Cardiac fibroblast (primary cell): ENCODE results near the gene NPY.

Experiments
- DNase-seq, 2 donors: peaks; one replicate each; pipeline versions ENCODE4 v3.0.0 to v3.0.0-alpha.2; 2010; ENCODE audit warnings: low read depth in 2 of 2
- H3K4me3 ChIP-seq, 2 donors: replicated peaks in 1 of 2; 1 replicate in 1 of 2; 2 replicates in 1 of 2; pipeline ENCODE4 v1.5.1; 2011; ENCODE audit warnings: low read depth in 2 of 2, low read length in 2 of 2, mild to moderate bottlenecking in 2 of 2, moderate library complexity in 1 of 2
- TF ChIP-seq, protein P1 (sequence below): IDR thresholded peaks from one replicate; pipeline ENCODE4 v1.5.1; 2011; ENCODE audit warnings: low read depth, mild to moderate bottlenecking, low read length, inconsistent platforms

NPY gene

DNA sequence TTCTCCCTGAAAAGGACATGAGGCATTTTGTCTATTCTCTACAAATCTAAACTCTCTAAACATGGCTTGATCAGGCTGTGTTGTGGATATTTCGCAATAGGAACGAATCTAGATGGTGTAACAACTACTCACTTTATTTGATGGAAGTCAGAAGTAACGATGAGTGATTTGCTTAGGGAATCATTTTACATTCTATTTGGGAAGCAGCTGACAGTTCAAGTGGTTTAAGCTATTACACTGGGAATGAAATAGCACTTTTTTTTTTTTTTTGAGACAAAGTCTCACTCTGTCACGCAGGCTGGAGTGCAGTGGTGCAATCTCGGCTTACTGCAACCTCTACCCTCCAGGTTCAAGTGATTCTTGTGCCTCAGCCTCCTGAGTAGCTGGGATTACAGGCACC lies 44.1 kb downstream of the NPY start:
- DNase-seq, result no peak
- no peak overlapping the region for H3K4me3 ChIP-seq
- TF ChIP-seq, protein P1, sequence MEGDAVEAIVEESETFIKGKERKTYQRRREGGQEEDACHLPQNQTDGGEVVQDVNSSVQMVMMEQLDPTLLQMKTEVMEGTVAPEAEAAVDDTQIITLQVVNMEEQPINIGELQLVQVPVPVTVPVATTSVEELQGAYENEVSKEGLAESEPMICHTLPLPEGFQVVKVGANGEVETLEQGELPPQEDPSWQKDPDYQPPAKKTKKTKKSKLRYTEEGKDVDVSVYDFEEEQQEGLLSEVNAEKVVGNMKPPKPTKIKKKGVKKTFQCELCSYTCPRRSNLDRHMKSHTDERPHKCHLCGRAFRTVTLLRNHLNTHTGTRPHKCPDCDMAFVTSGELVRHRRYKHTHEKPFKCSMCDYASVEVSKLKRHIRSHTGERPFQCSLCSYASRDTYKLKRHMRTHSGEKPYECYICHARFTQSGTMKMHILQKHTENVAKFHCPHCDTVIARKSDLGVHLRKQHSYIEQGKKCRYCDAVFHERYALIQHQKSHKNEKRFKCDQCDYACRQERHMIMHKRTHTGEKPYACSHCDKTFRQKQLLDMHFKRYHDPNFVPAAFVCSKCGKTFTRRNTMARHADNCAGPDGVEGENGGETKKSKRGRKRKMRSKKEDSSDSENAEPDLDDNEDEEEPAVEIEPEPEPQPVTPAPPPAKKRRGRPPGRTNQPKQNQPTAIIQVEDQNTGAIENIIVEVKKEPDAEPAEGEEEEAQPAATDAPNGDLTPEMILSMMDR, result no peak

DNA sequence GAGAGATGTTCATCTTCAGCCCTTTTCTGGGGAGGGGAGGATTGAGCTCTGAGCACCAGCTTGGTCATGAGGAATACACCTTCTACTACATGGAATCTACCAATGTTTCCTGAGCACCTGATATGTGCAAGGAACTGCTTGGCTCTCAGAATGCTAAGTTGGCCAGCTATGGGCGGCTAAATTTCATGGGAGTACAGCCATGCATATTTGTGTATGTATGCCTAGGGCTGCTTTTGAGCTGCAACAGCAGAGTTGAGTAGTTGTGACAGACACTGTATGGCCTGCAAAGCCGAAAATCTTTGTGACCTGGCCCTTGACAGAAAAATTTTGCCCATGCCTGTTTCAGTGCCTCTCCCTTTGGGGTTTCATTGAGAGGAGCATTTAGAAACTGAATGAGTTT lies 44.9 kb downstream of the NPY start:
- DNase-seq, result no peak
- TF ChIP-seq, protein P1, result no peak
- H3K4me3 ChIP-seq, result no peak overlapping the region

DNA sequence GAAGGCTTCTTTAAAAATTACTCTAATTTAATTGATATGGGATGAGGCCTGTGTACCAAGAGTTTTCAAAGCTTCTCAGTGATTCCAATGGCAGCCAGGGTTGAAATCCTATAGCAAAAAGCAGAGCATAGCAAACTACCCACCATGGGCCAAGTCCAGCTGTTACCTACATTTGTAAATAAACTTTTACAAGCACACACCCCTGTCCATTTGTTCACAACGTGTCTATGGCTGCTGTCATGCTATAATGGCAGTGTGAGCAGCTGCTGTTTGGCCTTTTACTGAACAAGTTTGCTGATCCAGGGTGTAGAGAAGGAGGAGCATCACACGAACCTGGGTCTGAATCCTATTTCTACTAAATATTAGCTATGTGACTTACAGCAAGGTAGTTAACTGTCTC lies 50.0 kb downstream of the NPY start:
- no peak for DNase-seq
- TF ChIP-seq, protein P1, result no peak
- no peak overlapping the region for H3K4me3 ChIP-seq

DNA sequence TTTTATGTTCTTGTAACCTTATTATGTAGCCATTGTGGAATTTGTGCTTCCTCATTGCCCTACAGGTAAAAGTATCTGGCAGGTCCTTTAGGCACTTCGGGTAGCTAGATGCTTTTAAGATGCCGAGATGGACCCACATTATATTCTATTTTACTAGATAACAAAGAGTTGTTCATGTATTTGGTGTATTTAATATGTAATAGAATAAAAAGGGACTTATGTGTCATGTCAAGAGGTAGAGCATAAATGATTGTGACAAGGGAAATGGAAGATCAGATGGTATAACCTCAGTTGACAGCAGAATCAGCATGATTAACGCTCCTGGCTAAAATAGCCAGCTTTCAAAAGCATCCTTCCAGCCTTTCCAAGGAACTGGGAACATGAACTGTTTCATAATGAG lies 50.6 kb downstream of the NPY start:
- TF ChIP-seq, protein P1, result no peak
- no peak for DNase-seq
- no peak overlapping the region for H3K4me3 ChIP-seq

DNA sequence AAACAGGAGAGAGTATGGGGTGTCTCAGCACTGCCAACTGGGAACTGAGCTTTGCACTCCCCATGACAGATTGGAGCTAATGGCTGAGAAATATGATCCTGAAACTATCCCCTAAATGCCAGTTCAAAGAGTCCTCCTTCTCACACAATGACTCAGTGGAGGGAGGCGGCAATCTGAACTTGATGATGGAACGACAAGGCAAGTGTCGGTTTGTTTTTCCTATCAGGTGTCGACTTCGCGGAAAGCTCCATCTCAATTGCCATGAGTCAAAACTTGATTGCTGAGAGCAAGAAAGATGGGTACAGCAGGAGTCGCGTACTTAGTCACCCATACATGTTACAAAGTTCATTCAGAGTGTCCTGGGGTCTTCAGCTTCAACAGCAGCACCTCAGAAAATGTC lies 52.5 kb downstream of the NPY start:
- TF ChIP-seq, protein P1, result no peak
- H3K4me3 ChIP-seq, result no peak overlapping the region
- DNase-seq, result no peak

DNA sequence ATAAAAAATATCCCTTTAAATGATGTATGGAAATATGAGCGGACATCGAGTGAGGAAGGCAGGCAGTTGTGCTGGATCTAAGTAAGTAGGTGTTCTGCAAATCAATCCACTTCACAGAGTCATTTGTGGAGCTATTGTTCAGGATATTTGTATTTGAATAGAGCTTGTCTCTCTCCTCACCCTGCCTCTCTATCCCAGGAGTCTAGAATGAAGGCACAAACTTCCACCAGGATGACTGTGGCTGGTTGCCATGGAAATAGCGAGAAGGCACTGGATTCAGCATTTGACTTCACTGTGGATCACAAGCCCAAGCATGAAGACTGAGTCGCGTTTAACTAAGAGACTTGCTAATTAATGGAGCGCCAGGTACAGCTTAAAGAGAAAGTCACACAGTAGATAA lies 53.2 kb downstream of the NPY start:
- no peak for DNase-seq
- no peak overlapping the region for H3K4me3 ChIP-seq
- TF ChIP-seq, protein P1, result no peak

DNA sequence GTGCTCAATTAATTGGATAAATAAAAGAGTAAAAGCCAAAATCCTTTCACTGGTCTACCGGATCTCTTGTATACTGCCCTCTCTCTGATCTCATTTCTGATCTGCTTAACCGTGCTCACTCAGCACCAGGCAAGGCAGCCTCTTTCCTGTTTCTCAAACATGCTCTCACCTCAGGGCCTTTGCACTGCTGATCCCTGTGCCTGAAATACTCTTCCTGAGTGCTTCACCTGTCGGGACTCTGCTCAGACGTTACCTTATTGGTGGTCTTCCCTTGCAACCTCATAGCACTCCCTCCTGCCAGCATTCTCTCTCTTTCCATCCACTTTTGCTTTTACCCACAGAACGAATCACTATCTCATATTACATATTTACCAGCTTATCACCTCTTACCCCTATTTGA lies 55.6 kb downstream of the NPY start:
- DNase-seq, result no peak
- TF ChIP-seq, protein P1, result no peak

More for the DNA sequence above, 55.6 kb downstream of the NPY start:
- H3K4me3 ChIP-seq, result no peak overlapping the region
